NCI-H2029 treated with DMSO at 0.1 percent for 48 hours (cell line): Measurements from ENCODE around the gene SELENOT.
"Not testable (repeated sequence)": the region's sequence is repeated elsewhere in the genome, so short reads cannot be mapped to it uniquely, and the experiment has no call there.

Source experiments
- DNase-seq: peaks from one replicate; lab custom pipeline; 2025; lab: John Stamatoyannopoulos, UW

SELENOT gene

DNA sequence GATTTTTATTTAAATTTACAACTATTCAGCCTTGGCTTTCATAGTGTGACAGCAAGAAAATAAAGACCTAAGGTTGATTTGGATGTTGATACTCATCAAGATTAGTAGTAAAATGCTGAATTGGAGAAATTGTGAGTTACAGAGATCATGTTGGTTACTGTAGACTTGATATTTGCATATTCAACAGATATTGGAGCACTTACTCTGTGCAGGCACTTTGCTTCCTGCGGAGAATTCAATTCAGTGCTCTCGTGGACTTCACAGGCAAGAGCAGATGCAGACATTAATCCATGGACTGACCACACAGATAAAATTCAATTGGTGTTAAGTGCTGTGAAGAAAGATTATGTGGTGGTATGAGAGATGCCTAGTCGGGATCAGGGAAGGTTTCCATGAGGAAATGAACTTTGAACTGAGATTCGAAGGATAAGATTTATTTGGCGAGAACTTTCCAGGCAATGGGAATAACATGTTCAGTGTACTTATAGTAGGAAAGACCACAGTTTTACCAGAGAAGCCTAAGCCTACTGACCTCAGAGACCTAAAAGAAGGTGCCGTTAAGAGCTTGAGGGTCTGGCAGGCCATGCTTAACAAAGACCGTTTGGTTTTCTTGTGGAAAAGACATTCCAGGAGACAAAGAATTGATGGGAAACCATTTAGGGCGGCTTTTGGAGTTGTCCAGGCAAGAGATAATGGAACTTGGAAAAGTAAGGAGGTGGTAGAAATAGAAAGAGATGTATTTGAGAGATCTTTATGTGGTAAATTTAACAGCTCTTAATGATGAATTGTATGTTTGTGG, 4.3 kb downstream of the SELENOT start:
- no peak for DNase-seq

DNA sequence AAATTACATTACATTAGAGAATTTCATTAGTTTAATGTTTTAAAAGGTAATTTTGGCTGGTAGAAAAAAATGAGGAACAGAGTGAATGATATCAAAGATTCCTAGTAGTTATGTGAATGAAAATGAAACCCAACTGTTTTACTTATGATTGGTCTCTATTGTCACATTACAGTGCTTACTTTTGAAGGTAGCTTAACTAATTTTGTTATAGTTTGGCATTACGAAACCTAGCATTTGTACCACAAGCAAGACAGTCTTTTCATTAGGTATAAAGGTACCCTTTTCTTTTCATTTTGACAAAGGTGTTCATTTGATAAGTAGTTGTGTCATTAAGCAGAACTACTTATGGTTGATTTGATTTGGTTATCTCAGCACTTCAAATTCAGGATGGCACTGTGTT, 6.9 kb downstream of the SELENOT start:
- DNase-seq = no peak

DNA sequence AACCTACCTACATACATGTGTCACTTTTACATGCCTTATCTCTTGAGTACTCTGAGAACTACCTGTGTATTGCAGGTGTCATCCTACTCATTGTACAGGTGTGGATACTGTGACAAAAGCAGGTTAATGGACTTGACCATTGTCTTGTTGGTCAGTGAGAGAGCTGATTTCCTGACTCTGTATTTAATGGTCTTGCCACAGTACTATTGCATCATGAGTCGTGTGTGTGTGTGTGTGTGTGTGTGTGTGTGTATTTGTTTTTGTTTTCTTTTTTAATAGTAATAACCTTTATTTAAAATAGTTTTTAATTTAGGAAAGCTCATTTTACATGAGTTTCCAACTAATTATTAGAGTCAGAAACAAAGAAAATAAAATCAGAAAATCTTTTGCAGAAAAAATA, 7.7 kb downstream of the SELENOT start:
- DNase-seq = peak; percentile 5

DNA sequence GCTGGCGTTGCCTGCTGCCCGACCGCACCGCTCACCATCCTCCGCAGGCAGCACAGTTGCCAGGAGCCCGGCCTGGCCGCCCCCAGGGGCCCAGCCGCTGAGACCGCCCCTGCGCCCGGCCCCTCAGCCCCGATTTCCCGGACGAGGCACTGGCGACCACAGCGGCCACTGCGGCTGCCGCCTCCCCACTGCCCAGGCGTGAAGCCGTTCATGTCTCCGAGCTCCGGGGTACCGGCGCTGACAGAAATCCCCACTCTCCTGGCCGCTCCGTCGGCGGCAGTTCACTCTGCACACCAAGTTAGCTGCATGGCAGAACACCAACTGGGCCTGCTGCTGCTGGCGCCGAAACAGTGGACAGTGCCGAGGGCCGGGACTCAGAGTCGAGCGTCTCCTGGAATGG, 8.5 kb downstream of the SELENOT start:
- DNase-seq = no peak

DNA sequence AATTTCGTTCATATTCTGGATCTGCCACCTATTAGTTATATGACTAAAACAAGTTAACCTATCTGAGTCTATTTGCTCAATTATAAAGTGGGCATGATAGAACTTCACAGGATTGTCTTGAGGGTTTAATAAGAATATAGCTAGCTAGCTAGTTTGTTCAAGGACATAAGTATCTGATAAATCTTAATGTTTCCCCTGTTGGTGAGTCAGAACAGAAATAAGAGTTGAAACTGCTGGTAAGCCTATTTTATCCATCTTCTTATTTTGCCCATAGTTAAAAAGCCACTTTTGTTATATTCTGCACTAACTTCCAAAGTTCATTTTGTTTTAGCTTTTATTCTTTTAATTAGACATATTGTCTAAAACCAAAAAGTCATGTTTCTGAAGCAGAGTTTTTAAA, 9.4 kb downstream of the SELENOT start:
- DNase-seq = no peak

DNA sequence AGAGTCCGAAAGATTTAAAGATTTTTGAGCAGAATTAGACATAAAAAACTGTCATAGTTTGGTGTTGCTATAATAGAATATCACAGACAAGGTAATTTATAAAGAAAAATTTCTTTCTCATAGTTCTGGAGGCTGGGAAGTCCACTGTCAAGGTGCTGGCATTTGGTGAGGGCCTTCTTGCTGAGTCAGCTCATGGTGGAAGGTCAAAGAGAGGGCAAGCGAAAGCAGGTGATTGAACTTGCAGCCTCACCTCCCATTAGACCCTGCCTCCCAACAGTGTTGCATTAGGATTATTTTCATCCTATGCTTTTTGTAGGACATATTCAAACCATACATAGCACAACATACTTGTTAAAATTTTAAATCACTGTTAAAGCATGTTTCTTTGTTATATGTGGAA, 9.9 kb downstream of the SELENOT start:
- DNase-seq = no peak

DNA sequence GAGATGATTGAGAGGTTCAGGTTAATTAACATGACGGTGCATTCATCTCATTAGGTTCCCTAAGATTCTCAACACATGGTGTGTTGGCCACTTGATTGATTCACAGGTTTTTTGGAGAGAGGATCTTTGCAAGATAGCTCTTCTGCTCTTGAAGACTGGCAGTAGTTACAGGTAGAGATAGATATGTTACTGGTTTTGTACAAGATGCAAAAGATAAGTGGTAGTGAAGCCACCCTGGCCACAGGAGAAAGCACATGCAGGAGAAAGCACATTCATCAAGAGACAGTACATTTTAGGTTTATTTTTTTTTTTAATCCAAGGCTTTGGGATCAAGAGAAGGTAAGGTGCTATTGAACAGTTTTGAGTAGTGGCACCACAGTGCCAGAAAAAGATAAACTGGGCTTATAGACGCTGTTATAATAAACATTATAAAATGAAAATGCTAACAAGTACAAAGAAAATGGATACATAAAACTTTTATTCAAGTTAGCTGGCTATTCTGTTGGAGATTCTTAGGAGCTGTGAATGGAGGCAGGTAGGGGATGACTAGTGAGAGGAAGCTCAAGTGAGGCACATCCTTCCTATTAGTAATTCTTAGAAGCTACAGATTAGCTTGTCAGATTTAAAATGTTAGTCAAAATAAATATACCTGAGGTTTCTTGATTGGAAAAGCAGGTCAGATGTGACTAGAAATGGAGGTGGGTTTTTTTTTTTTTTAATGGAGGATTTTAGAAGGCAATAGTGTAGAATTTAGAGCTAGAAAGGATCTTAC, 10.8 kb downstream of the SELENOT start:
- no peak for DNase-seq

DNA sequence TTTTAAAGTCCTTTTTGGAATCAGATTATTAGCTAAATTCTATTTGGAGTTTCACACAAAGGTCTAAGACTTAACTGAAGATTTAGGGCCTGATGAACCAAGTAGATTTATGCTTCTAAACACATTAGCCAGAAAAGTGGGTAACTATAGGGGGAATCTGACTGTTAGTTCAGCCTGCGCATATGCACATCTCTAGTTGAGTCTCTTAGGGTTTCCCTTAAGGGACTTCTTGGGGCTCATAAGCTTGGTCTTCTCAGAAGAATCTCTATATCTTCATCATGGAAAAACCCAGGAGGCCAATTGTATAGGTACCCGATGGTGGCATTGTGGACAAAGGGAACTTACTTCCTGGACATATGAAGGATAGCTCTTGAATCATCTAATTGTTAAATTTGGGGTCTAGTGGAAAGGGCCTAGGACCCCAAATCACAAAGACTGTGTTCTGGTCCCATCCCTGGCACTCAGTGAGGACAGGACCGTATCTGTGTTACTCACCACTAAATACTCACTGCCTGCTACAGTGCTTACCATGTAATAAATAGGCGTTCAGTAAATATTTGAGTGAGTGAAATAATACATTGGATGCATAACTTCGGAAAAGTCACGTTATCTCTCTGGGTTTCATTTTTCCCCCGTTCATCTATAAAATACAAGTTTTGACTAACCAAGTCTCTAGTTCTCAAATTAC, 17.0 kb downstream of the SELENOT start:
- no peak for DNase-seq

DNA sequence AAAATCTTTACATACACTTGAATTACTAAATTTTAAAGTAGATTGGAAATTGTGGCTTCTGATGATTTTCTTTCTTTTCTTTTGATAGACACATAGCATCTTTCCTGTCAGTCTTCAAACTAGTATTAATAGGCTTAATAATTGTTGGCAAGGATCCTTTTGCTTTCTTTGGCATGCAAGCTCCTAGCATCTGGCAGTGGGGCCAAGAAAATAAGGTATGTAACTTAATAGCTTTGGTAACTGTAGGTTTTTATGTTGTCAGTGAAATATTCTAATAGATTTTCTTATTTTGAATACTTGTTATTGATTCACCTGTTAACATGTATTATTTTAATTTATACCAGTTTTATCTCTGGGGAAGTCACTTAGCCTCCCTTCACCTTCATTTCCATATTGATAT, 19.8 kb downstream of the SELENOT start:
- DNase-seq = not testable (repeated sequence)

DNA sequence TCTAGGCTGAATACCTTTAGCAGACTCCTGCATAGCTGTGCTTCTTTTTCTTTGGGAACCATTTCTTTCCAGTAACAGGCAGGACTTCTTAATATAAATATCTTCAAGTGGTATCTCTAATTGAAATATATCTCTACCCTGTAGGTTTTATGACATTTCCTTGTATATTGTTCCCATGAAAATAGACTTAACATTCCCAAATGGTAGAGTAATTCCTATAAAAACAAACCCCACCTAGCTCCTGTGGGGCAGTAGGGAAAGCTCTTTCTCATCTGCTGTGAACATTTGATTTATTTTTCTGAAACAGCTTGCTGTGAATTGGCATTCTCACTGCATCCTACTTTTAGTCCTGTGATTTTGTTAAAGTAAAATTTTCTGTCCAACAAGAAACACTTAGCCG, 20.8 kb downstream of the SELENOT start:
- DNase-seq = no peak

DNA sequence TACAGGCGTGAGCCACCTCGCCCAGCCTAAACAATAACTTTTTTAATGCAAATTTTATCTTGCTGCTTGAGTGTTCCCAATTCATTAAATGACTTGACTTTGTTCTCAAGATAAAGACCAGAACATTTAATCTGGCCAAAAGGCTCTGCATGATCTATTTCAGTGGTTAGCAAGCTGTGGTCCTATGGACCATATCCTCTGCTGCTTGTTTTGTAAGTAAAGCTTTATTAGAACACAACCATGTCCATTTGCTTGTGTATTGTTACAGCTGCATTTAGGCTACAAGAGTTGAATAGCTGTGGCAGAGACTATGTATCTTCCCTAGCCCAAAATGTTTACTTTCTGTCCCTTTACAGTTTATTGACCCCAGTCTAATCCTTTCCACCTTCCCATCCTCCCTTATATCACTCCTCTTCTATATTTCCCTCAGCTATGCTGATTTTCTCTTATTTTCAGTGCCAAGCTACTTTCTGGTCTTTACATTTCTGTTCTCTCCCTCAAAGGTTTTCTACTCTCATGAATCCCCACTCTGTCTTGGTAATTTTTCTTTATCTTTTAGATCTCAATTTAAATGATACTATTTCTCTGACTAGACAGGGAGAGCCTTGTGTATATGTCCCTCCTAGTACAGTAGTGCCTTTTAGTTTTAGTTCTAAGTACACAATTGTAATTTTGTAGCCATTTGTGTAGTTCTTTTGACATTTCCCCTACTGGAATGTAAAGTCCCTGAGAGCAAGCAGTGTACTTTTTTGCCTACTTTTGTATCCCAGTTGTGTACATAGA, 23.2 kb downstream of the SELENOT start:
- DNase-seq = no peak

DNA sequence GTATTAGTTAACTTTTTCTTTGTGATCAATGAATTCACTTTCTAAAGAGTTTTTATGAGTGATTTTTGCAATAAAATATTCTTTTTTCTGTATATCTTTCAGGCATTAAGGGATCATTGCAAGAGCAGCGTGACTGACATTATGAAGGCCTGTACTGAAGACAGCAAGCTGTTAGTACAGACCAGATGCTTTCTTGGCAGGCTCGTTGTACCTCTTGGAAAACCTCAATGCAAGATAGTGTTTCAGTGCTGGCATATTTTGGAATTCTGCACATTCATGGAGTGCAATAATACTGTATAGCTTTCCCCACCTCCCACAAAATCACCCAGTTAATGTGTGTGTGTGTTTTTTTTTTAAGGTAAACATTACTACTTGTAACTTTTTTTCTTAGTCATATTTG, 24.4 kb downstream of the SELENOT start:
- DNase-seq = no peak

DNA sequence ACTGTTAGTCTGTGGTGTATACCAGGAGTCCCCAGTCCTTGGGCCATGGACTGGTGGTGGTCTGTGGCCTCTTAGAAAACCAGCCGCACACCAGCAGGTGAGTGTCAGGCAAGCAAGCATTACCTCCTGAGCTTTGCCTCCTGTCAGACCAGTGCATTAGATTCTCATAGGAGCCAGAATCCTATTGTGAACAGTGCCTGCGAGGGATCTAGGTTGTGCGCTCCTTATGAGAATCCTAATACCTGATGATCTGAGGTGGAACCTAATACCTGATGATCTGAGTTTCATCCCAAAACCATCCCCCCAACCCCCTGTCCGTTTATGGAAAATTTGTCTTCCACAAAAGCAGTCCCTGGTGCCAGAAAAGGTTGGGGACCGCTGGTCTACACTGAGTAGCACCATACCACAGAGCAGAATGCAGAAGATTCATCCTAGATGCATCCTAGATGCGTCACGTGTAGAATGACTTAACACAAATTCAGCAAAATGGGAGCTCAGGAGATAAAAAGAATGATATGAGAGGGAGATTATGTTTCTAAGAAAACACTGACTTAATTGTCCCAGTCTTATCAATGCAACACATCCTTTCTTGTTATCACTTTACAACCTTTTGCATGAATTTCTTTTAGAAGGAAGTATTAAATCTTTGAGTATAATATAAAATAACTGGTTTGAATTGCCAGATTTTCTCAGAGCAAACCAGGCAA, 28.5 kb downstream of the SELENOT start:
- no peak for DNase-seq

DNA sequence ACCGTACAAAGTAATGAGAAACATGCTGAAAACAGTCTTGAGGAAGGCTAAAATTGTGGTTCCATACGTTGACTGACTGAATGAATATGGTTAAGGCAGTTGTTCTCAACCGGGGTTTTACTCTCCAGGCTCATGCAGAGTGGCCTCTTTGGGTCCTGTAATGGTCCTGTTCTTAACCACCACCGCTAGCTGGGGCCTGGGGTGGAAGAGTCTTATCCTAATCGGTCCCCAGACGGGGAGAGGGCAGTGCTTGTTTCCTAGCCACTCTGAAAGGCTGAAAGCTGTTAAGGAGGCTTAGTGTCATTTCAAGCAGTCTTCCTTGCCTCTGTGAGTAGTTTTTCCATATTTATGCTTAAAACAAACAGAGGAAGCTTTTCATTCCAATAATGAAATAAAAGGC, 32.0 kb downstream of the SELENOT start:
- no peak for DNase-seq

DNA sequence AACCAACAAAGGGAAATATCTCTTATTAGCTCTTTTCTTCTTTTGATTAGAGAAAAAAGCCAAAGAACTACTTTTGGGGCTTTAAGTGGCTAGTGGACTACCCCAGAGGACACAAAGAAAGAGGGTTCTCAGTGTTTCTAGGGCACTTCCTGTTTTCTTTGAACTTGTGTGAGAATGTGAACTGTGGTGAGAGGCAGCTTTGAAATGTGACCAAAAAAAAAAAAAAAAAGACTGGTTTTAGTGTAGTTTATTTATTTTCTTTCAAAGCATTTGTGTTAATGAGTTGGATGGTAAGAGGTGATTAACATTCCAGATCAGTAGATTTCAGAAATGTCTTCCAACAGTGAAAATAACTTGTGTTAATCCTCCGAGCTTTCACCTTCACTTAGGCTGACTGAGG, 32.4 kb downstream of the SELENOT start:
- DNase-seq = no peak

DNA sequence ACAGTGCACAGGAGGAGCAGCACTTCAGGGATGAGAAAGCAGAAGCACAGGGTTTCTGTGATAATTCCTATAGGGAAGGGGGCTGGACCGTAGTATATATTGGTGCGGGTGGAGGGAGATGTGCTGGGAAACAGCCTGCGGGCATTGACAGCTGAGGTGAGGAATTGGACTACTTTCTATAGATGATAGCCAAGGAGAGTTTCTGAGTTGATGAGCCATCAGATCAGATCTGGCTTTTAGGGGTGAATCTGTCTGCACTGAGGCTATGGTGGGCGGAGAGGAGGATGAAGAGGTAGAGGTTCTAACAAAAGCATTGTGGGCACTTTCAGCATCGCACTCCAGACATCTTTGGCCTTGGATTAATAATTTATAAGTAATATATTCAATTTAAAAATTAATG, 33.1 kb downstream of the SELENOT start:
- DNase-seq = no peak

DNA sequence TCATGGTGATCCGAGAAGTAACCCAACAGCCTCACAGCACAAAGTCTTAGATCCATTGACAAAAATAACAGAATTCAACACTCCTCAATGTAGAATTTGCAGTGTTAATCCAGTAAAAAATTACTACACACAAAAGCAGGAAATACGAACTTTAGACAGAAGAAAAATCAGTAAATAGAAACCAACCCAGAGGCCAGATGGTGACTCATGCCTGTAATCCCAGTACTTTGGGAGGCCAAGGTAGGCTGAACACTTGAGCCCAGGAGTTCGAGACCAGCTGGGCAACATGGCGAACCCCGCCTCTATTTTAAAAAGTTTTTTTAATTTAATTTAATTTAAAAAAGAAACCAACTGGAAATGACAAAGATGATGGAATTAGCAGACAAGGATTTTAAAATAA, 36.1 kb downstream of the SELENOT start:
- DNase-seq = no peak

DNA sequence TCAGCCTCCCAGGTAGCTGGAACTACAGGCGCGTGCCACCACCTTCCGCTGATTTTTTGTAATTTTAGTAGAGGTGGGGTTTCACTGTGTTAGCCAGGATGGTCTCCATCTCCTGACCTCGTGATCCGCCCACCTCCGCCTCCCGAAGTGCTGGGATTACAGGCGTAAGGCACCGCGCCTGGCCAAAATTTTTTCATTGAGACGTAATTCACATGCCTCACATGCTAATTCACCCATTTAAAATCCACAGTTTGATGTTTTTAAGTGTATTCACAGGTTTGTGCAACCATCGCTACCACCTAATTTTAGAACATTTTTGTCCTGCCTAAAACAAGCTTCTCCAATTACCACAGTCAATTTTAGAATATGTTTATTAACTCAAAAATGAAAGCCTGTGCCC, 37.1 kb downstream of the SELENOT start:
- DNase-seq = no peak

DNA sequence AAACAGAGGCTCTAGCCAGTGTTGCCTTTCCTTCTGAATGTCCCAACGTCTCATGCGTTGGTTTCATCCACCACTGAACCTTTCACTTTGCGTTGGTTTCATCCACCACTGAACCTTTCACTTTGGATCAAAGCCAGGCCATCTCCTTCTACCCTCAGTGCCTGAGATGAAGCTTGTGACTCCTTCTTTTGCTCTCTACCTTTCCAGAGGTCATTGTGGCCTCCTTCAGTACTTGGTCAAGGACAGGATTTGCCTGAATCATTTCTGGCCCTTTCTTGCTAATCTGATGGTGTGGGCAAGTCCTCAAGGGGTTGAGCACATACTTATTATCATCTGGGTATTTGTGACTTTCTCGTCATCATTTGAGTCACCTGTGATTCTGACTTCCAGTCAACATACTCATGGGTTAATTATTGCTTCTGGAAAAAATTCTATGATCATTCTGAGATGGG, 50.0 kb downstream of the SELENOT start:
- no peak for DNase-seq

DNA sequence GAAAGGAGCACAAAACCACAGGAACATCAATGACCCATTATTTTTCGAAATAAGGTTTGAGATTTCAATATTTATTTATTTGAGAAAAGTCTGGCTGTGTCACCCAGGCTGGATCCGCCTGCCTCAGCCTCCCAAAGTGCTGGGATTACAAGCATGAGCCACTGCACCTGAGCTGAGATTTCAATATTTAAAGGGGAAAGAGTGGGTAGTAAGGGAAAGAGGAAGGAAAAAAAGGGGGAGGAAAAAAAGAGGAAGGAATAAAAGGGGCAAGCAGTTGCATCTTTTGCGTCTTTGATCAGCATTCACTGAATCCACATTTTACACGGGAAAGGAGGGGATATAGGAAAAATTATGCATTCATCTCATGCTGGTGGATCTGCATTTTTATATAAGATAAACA, 53.2 kb downstream of the SELENOT start:
- DNase-seq = no peak

DNA sequence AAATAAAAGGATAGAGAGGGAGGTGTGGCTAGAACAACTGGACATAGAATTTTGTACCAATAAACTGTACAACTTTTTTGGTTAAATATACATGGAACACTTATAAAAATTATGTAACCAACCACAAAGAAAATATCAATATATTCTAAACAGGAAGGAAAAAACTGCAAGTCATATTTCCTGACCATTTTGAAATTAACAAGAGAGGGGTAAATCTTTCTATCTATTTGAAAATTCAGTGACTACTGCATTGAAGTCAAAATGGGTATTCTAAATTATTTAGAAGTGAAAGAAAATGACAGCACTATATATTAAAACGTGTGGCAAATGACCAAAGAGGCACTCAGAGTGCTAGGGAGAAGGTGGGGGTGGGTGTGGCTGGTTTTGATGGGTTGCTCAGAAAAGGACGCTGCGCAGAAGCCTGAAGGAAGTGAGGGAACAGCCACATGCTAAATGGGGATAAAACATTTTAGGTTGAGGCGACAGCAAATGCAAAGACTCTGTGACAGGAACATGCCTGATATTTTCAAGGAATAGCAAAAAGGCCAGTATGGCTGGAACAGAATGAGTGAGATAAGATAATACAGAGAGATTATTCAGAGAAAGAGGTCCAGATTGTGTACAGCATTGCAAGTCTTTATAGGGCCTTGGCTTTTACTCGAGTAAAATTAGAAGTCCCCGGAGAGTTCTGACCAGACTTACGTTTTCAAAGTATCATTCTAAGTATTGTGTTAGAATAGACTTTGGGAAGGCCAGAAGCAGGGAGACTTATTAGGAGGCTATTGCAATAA, 59.5 kb downstream of the SELENOT start:
- DNase-seq = no peak
